Heart right ventricle (tissue), 16 donors: ENCODE results near the gene PCMTD2. TPM values are rescaled to one million over a fixed set of nuclear protein-coding genes. Genes with fewer than 3 reads are reported as not detected.
A peak's percentile ranks its signal among the peaks of the same experiment; 100 is the strongest.

Experiments used
- ATAC-seq, 8 donors: fragments of 200-7000 bp; cut with Tn5 transposase; one replicate each; pipeline ENCODE4 v1.9.1; 2020; ENCODE audit warnings: mild to moderate bottlenecking in 8 of 8, moderate library complexity in 8 of 8, moderate number of reproducible peaks in 1 of 8
- DNase-seq, 2 donors: peaks; one replicate each; pipeline ENCODE4 v3.0.0-alpha.2; 2020
- H3K27ac ChIP-seq, 10 donors: fragments of 200-600 bp; sonication (generic) in 2 of 10; one replicate each; pipeline versions ENCODE4 v1.5.0 to v1.8.0; 2020 to 2022; ENCODE audit warnings: mild to moderate bottlenecking in 3 of 10
- H3K27me3 ChIP-seq, 7 donors: fragments of 200-600 bp; one replicate each; pipeline ENCODE4 v1.8.0; 2021 to 2022; ENCODE audit warnings: mild to moderate bottlenecking in 2 of 7
- H3K36me3 ChIP-seq, 9 donors: fragments of 200-600 bp; sonication (generic) in 1 of 9; one replicate each; pipeline versions ENCODE4 v1.5.0 to v1.8.0; 2020 to 2022; ENCODE audit warnings: mild to moderate bottlenecking in 2 of 9
- H3K4me1 ChIP-seq, 9 donors: fragments of 200-600 bp; sonication (generic) in 1 of 9; one replicate each; pipeline versions ENCODE4 v1.5.0 to v1.8.0; 2020 to 2022; ENCODE audit warnings: mild to moderate bottlenecking in 4 of 9
- H3K4me3 ChIP-seq, 10 donors: fragments of 200-600 bp; sonication (generic) in 2 of 10; one replicate each; pipeline versions ENCODE4 v1.5.0 to v1.8.0; 2020 to 2022; ENCODE audit warnings: mild to moderate bottlenecking in 7 of 10, moderate library complexity in 2 of 10
- H3K9me3 ChIP-seq, 11 donors: fragments of 200-600 bp in 10 of 11; sonication (generic) in 2 of 11; one replicate each; pipeline versions ENCODE4 v1.5.0 to v1.8.0; 2013 to 2022; ENCODE audit warnings: mild to moderate bottlenecking in 2 of 11, control low read depth in 1 of 11, moderate library complexity in 1 of 11
- WGBS, 2 donors: extraction: QIAGEN DNeasy Blood & Tissue Kit; methylation state at CpG; one replicate each; pipeline ENCODE4 v1.1.7; 2013; ENCODE audit warnings: inconsistent platforms in 1 of 2; 5-methylcytosine and 5-hydroxymethylcytosine counted together
- intact Hi-C, 10 donors: fragments of 100-400 bp; cut with DNase I; formaldehyde crosslinking; loops; one replicate each; pipeline versions ENCODE4 v1.11.1 to v1.14.2; 2022
- polyA plus RNA-seq, 2 donors: library from polyadenylated mRNA; stranded (reverse); fragments of 200-250 nt; gene quantifications; one replicate each; pipeline ENCODE4 v1.2.3, GENCODE V29; 2013
- total RNA-seq, 10 donors: library from RNA; stranded (reverse); fragmentation: NEBNext Ultra II Directional in 3 of 10; extraction: Animal tissue kit (Norgen Biotek cat#: 25700) in 3 of 10; gene quantifications; one replicate each; pipeline versions ENCODE4 v1.2.1 to v1.2.4, GENCODE V29; 2021 to 2023
- TF ChIP-seq, protein P1 (sequence below), 9 donors: fragments of 200-600 bp; sonication (generic) in 2 of 9; IDR thresholded peaks; one replicate each; pipeline versions ENCODE4 v1.5.0 to v1.8.0; 2021 to 2022; ENCODE audit warnings: antibody characterized with exemption in 9 of 9, mild to moderate bottlenecking in 5 of 9, moderate library complexity in 1 of 9
- donor health status: Arrhythmogenic right ventricular cardiomyopathy.
- donor health status: ischemic (EF 13 %, LVEDD 7.1; RV severe dilation, severe dysfunction).
- donor health status: healthy with polysubstance abuse.
- donor health status: DM: no; HTN: yes; CAD: no.
- donor health status: DM: no; HTN: no; CAD: no.
- donor health status: ischemic (EF 25% LVEDD 6.9; RV normal size, moderate dysfunction).
- donor health status: ischemic (EF 25% LVEDD 5.7; RV mildly dilated, moderate dysfunction).
- donor health status: healthy.
- donor health status: DM: yes; HTN: yes; CAD: no.
- donor health status: Ischemic cardiomyopathy.
- donor health status: ischemic (EF 35%, LVEDD 5.7; RV mildly dilated, moderate dysfunction).
- donor health status: nonischemic (EF 11% LVEDD 7.7; RV severe dilation, severe dysfunction).
- donor health status: DM: yes; HTN: yes; CAD: no.
- donor health status: PGD.
- donor health status: ischemic (EF 29% LVEDD 5.4; RV normal size, mild dysfunction).
- donor health status: nonischemic (EF 23%, LVEDD 6.1; RV moderate dilation, normal function).

The PCMTD2 gene
- total and polyA plus RNA-seq, 12 donors: 11.7 to 83.5 (median 67.9) TPM

DNA sequence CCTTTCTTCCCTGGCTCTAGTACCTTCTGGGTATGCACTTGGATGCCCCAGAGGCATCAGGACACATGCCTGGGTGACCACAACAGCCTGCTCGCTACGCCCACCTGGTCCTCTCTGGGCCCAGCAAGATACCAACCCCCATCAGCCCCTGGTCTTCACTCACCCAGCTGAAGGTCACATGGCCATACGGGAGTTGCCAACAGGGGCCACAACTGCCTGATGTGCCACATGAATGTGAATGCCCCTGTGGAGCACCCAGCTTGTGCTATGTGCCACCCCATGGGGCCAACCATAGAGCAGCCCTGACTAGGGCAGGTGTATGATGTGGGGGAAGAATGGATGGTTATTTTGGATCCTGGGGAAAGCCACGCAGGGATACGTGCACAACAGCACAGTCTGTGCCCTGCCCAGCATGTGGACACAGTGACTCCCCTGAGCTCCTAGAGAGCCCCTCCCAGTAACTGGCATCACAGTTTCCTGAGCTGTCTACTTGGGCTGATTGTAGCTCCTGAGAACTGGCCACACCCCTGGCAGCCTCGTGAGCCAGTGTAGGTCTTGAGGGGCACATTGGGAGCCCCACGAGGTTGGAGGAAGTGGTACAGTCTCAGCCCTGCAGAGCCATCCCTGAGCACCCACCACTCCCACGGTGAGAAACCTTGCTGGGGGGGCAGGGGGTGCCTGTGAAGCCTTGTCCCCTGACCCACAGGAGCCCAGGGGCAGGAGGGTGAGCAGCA is 10.5 kb upstream of the PCMTD2 start:
- no peak for DNase-seq
- H3K27me3 ChIP-seq: peaks cover 0 to 7% (median 0%) of the 10 kb centered on the region in 7 donors
- TF ChIP-seq, protein P1, sequence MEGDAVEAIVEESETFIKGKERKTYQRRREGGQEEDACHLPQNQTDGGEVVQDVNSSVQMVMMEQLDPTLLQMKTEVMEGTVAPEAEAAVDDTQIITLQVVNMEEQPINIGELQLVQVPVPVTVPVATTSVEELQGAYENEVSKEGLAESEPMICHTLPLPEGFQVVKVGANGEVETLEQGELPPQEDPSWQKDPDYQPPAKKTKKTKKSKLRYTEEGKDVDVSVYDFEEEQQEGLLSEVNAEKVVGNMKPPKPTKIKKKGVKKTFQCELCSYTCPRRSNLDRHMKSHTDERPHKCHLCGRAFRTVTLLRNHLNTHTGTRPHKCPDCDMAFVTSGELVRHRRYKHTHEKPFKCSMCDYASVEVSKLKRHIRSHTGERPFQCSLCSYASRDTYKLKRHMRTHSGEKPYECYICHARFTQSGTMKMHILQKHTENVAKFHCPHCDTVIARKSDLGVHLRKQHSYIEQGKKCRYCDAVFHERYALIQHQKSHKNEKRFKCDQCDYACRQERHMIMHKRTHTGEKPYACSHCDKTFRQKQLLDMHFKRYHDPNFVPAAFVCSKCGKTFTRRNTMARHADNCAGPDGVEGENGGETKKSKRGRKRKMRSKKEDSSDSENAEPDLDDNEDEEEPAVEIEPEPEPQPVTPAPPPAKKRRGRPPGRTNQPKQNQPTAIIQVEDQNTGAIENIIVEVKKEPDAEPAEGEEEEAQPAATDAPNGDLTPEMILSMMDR (IDR thresholded peaks at IDR 0.05): no peak
- ATAC-seq: peak in 1 of 8 donors; percentile 10
- no peak overlapping the region for H3K27ac ChIP-seq
- H3K9me3 ChIP-seq: no peaks in the 10 kb centered on the region
- no peak overlapping the region for H3K4me3 ChIP-seq
- H3K4me1 ChIP-seq: no peaks in the 10 kb centered on the region
- WGBS, 2 donors: 66 to 68% methylated on average over 8 of the region's 8 CpGs
- intact Hi-C loops: no loop called here
- H3K36me3 ChIP-seq: no peaks in the 10 kb centered on the region

- Histone ChIP-seq H3K27ac (no peak overlapping the region), H3K4me1 (no peaks in the 10 kb centered on the region), H3K9me3 (no peaks in the 10 kb centered on the region), H3K27me3 (peaks cover 0 to 7% (median 0%) of the 10 kb centered on the region in 7 donors), H3K36me3 (no peaks in the 10 kb centered on the region), H3K4me3 (no peak overlapping the region)
- DNase-seq (no peak), ATAC-seq (no peak)
- TF ChIP-seq, protein P1 (IDR thresholded peaks at IDR 0.05): no peak
- intact Hi-C loops: no loop called here
- 85 to 88% methylated on average over 9 of the region's 9 CpGs for WGBS, 2 donors
Measured at GRCh38 chr20:64245746-64246595, 9.6 kb upstream of the PCMTD2 start.

DNA sequence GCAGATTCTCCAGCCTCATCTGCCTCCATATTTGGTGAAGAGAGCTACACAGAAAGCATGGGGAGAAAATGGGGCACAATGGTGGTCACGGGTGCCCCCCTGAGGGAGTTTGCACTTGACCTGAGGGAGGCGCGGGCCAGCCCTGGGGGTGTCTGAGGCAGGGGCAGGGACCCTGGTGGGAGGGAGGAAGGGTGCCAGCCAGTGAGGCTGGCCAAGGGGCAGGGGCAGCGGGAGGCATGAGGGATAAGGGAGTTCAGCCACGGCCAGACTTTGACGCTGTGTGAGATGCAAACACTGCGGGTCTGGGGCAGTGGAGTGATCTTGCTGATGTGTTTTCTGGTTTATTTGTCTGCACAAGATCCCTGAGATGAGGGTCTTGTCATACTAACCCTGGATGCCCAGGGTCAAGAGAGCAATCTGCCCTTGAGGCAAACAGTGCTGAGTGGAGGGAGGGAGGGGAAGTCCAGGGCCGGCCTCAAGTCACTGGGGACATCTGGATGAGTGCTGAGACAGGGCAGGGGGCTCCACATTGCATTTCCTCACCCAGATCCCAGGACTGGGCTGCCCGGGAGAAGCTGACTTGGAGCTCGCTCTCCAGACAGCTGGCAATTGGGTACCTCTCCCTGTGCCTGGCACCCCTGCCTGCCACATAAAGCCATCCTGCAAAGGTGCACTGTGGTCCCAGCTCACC is 8.8 kb upstream of the PCMTD2 start:
- TF ChIP-seq, protein P1 (IDR thresholded peaks at IDR 0.05): no peak
- peaks cover 0 to 9% (median 0%) of the 10 kb centered on the region in 7 donors for H3K27me3 ChIP-seq
- no peaks in the 10 kb centered on the region for H3K4me1 ChIP-seq
- H3K9me3 ChIP-seq: no peaks in the 10 kb centered on the region
- ATAC-seq: peak in 1 of 8 donors; percentile 34
- H3K27ac ChIP-seq: no peak overlapping the region
- H3K36me3 ChIP-seq: no peaks in the 10 kb centered on the region
- H3K4me3 ChIP-seq: no peak overlapping the region
- 83 to 87% methylated on average over 10 of the region's 10 CpGs for WGBS, 2 donors
- no peak for DNase-seq
- intact Hi-C loops: no loop called here

GRCh38 chr20:64247307-64247618 is 8.3 kb upstream of the PCMTD2 start:
- H3K9me3 ChIP-seq: no peaks in the 10 kb centered on the region
- 88 to 89% methylated on average over 9 of the region's 9 CpGs for WGBS, 2 donors
- peaks cover 0 to 9% (median 0%) of the 10 kb centered on the region in 7 donors for H3K27me3 ChIP-seq
- no peaks in the 10 kb centered on the region for H3K4me1 ChIP-seq
- DNase-seq (no peak), ATAC-seq (no peak)
- TF ChIP-seq, protein P1 (IDR thresholded peaks at IDR 0.05): no peak
- no peak overlapping the region for H3K4me3 ChIP-seq
- no peaks in the 10 kb centered on the region for H3K36me3 ChIP-seq
- no peak overlapping the region for H3K27ac ChIP-seq
- intact Hi-C loops: no loop called here
